Measurements from ENCODE around the gene NRG3.

DNA sequence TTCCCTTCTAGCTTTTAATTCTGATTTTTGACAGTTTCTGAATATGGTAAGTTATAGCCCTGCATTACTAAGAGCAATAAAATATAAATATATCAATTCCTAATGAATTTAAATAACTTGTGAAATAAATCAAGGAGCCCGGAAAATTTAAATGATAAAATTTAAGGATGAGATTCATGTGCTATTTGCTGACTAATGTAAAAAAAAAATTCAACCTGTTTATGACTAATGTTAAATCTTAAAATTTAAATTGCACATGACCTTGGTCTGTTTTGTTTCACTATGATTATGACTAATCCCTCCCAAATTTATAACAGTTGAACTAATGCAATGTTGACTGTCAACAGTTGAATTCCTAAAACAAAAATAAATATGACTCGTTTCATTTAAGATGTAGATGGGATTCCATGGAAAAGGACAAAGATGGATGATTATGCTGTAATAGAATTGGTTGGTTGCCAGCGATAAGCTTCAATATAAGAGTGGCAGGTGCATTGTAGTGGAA is 419.9 kb downstream of the NRG3 start:
- TF ChIP-seq ZNF274 (IDR thresholded peaks at IDR 0.05; ENCODE audit: low read depth, low read length) = no peak
- TF ChIP-seq YY1 (IDR thresholded peaks at IDR 0.05; ENCODE audit: insufficient read depth, insufficient read length) = no peak

Data from NT2/D1 (cell line).